CD8-positive, alpha-beta memory T cell (primary cell): ENCODE data around the gene DDAH2. TPM values are rescaled to one million over a fixed set of nuclear protein-coding genes. Genes with fewer than 3 reads are reported as not detected.

Experiments used
- CTCF ChIA-PET: fragments of 350-600 bp; sonication (Branson Sonifier 250); formaldehyde crosslinking; loops from one replicate; lab custom pipeline; 2021; ENCODE audit warnings: antibody characterized with exemption; lab: Charles Lee
- POLR2A ChIA-PET: fragments of 350-600 bp; sonication (Branson Sonifier 250); formaldehyde crosslinking; loops from one replicate; lab custom pipeline; 2021; ENCODE audit warnings: antibody characterized with exemption; lab: Charles Lee
- DNase-seq, 5 donors: peaks; one replicate each; pipeline versions ENCODE4 v3.0.0 to v3.0.0-alpha.2; 2020 to 2022; ENCODE audit warnings: mixed read lengths in 1 of 5
- H3K27ac ChIP-seq: one replicate; pipeline ENCODE4 v1.7.0; 2013; ENCODE audit warnings: low read depth, mild to moderate bottlenecking, low read length, moderate library complexity
- H3K27me3 ChIP-seq: 2 replicates; pipeline ENCODE4 v1.7.0; 2013; ENCODE audit warnings: low read length, mild to moderate bottlenecking; ENCODE audit not compliant: insufficient read depth, poor library complexity, severe bottlenecking
- H3K36me3 ChIP-seq: 2 replicates; pipeline ENCODE4 v1.7.0; 2013; ENCODE audit warnings: mild to moderate bottlenecking, low read length, moderate library complexity; ENCODE audit not compliant: insufficient read depth
- H3K4me1 ChIP-seq: 2 replicates; pipeline ENCODE4 v1.7.0; 2013; ENCODE audit warnings: mild to moderate bottlenecking, low read length, moderate library complexity; ENCODE audit not compliant: insufficient read depth
- H3K4me3 ChIP-seq: 2 replicates; pipeline ENCODE4 v1.7.0; 2013; ENCODE audit warnings: mild to moderate bottlenecking, low read length
- H3K9me3 ChIP-seq: 2 replicates; pipeline ENCODE4 v1.7.0; 2013; ENCODE audit warnings: mild to moderate bottlenecking, low read length
- H3K27ac Mint-ChIP-seq, 8 donors: one replicate each; pipeline ENCODE4 v1.8.0; 2020 to 2021; ENCODE audit warnings: mixed read lengths in 8 of 8, mild to moderate bottlenecking in 6 of 8, inconsistent platforms in 3 of 8, moderate library complexity in 3 of 8
- H3K27me3 Mint-ChIP-seq, 2 donors: one replicate each; pipeline ENCODE4 v1.8.0; 2020 to 2021; ENCODE audit warnings: mixed read lengths in 2 of 2, mild to moderate bottlenecking in 1 of 2, moderate library complexity in 1 of 2
- H3K36me3 Mint-ChIP-seq, 3 donors: one replicate each; pipeline ENCODE4 v1.8.0; 2020 to 2021; ENCODE audit warnings: mixed read lengths in 3 of 3, inconsistent platforms in 1 of 3, mild to moderate bottlenecking in 1 of 3
- H3K4me1 Mint-ChIP-seq, 3 donors: one replicate each; pipeline ENCODE4 v1.8.0; 2020 to 2021; ENCODE audit warnings: mixed read lengths in 3 of 3, inconsistent platforms in 1 of 3, mild to moderate bottlenecking in 1 of 3
- H3K4me3 Mint-ChIP-seq, 7 donors: one replicate each; pipeline ENCODE4 v1.8.0; 2020 to 2021; ENCODE audit warnings: mixed read lengths in 7 of 7, mild to moderate bottlenecking in 6 of 7, moderate library complexity in 4 of 7, inconsistent platforms in 2 of 7
- H3K9me3 Mint-ChIP-seq, 5 donors: one replicate each; pipeline ENCODE4 v1.8.0; 2020 to 2022; ENCODE audit warnings: mixed read lengths in 5 of 5, mild to moderate bottlenecking in 3 of 5, moderate library complexity in 2 of 5, inconsistent platforms in 1 of 5
- polyA plus RNA-seq: library from polyadenylated mRNA; unstranded; fragments of 300-500 nt; fragmentation: Illumina TruSeq; gene quantifications from one replicate; pipeline ENCODE4 v1.2.3, GENCODE V29; 2021
- total RNA-seq, 2 experiments: library from RNA; stranded (reverse); gene quantifications; one replicate each; pipeline ENCODE4 v1.2.3, GENCODE V29; 2021

The DDAH2 gene
- total and polyA plus RNA-seq, 3 experiments from 2014 or later = 4.1 to 26.3 (median 4.9) TPM

GRCh38 chr6:31690231-31691077 is 38.6 kb downstream of the DDAH2 start:
- no peaks in the 10 kb centered on the region for H3K9me3 ChIP-seq
- Mint-ChIP-seq H3K36me3 (peaks cover 0 to 93% (median 12%) of the 10 kb centered on the region in 3 donors), H3K4me3 (no peak overlapping the region), H3K4me1 (no peaks in the 10 kb centered on the region), H3K27me3 (no peaks in the 10 kb centered on the region), H3K27ac (peak overlapping the region in 7 of 8 donors; percentile 14 to 80 (median 54)), H3K9me3 (no peaks in the 10 kb centered on the region)
- POLR2A ChIA-PET = no interaction called here
- H3K4me1 ChIP-seq = peaks cover 9% of the 10 kb centered on the region
- no peaks in the 10 kb centered on the region for H3K27me3 ChIP-seq
- peak overlapping the region; percentile 68 for H3K27ac ChIP-seq
- no peak for DNase-seq
- CTCF ChIA-PET = interaction anchor here (1.4 kb wide), 2 partner anchors 38 to 148 kb away, joined by 3 to 4 read pairs; partner anchors contain the start of gene DDAH2
- H3K36me3 ChIP-seq = peaks cover 72% of the 10 kb centered on the region
- H3K4me3 ChIP-seq = no peak overlapping the region

DNA sequence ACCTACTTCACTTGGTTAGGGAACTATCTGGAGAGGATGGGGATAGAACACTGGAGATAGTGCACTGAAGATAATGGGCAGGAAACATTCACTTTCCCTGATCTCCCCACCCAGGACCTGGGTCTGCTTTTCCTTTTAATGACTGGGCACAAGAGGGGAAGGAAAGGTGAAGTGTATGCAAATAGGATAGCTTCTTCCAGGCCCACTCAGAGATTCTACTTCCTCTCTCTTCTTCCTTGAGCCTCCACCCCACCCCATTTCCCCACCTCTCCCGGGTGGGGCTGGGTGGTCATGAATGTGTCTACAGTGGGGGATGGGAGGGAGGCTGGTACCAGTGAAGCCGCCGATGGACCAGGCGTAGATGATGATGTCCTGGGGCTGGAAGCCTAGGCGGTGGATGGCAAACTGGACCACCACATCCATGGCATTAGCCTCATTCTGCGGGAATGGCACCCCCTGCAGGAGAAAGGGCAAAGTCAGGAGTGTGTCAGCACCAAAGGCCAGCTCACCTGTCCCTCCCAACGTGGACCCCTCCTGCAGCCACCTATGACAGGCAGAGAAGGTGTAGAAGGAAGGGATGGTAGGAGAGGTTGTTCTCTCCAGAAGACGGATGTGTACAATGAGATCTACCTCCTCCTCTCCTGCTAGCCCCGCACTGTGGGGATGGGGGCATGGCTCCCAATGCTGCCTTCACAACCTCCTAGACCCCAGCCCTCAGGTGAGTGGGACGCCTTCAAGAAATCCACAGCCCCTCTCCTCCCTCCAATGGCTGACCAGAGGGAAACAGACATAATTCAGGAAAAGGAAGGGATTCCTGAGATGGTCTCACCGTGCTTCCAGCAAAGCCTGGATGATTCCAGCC is 39.6 kb downstream of the DDAH2 start:
- H3K27ac ChIP-seq = peak overlapping the region; percentile 68
- Mint-ChIP-seq H3K9me3 (no peaks in the 10 kb centered on the region), H3K27me3 (no peaks in the 10 kb centered on the region), H3K36me3 (peaks cover 0 to 87% (median 12%) of the 10 kb centered on the region in 3 donors), H3K4me1 (no peaks in the 10 kb centered on the region), H3K27ac (peak overlapping the region in 5 of 8 donors; percentile 27 to 58 (median 50)), H3K4me3 (no peak overlapping the region)
- no peaks in the 10 kb centered on the region for H3K27me3 ChIP-seq
- no peak overlapping the region for H3K4me3 ChIP-seq
- ChIA-PET POLR2A (no interaction called here), CTCF (interaction anchor here (1.4 kb wide), 1 partner anchor 149 kb away, joined by 4 read pairs; no protein-coding TSS in a partner anchor)
- H3K36me3 ChIP-seq = peaks cover 64% of the 10 kb centered on the region
- no peak for DNase-seq
- H3K9me3 ChIP-seq = no peaks in the 10 kb centered on the region
- H3K4me1 ChIP-seq = peaks cover 9% of the 10 kb centered on the region

DNA sequence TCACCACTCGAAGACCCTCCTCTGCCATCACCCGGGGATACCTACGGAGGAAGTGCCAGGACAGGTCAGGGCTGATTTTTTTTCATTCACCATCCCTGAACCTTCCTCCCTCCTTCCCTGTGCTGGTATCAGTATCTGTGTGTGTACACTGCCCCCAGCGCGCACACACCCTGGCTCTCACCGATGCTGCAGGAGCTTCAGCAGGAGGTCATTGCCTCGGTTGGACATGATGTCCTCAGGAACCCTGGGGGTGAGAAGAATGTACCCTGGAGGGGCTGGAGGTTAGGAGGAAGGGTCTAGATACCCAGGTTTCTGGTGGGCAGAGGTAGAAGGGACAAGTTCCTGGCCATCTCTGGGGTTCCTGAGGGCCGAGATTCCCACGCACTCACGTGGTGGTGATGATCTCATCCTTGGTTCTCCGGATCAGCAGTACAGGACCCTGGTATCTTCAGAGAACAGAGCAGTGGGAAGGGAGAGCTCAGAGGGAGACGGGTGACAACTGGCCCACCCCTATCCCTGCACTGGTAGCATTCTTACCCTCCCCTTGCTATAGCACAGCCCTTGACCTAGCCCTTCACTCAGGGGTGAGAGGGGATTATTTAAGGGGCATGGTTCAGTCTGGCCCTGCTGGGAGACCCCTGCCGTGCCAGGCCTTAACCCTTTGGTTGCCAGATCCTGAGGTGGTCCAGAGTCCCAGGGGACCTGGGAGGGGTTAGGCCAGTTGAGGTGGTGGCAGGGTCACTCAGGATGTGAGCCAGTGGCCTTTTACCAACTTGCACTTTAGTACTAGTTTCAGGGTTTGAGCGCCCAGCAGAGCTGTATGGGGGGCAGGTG is 41.0 kb downstream of the DDAH2 start:
- no peak for DNase-seq
- ChIA-PET CTCF (no interaction called here), POLR2A (no interaction called here)
- Histone ChIP-seq H3K27ac (peak overlapping the region; percentile 12), H3K9me3 (no peaks in the 10 kb centered on the region), H3K36me3 (peaks cover 52% of the 10 kb centered on the region), H3K27me3 (no peaks in the 10 kb centered on the region), H3K4me1 (peaks cover 9% of the 10 kb centered on the region), H3K4me3 (no peak overlapping the region)
- Mint-ChIP-seq H3K4me1 (no peaks in the 10 kb centered on the region), H3K9me3 (no peaks in the 10 kb centered on the region), H3K27ac (peak overlapping the region in 2 of 8 donors; percentile 68 to 75), H3K4me3 (no peak overlapping the region), H3K27me3 (no peaks in the 10 kb centered on the region), H3K36me3 (peaks cover 0 to 78% (median 12%) of the 10 kb centered on the region in 3 donors)

DNA sequence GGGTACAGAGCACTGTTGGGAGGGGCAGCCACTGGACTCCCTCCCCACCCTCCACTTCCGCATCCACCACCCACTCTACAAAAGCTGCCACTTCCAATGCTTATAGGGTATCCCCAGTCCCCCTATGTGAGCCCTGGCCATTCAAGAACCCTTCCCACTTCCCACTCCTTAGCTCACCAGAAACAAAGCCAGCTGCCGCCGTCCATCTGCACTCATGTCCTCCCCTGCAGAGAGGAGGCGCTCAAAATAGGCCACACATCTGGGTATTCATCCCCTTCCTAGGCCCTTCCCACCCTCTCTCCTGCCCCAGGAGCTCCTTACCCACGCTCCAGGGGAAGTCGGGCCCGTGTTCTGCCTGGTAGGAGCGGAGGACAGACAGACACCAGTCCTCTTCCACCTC is 41.8 kb downstream of the DDAH2 start:
- no peak for DNase-seq
- no peak overlapping the region for H3K4me3 ChIP-seq
- no peaks in the 10 kb centered on the region for H3K27me3 ChIP-seq
- Mint-ChIP-seq H3K4me1 (no peaks in the 10 kb centered on the region), H3K4me3 (no peak overlapping the region), H3K27ac (no peak overlapping the region), H3K36me3 (peaks cover 0 to 72% (median 10%) of the 10 kb centered on the region in 3 donors), H3K27me3 (no peaks in the 10 kb centered on the region), H3K9me3 (no peaks in the 10 kb centered on the region)
- H3K27ac ChIP-seq = peak overlapping the region; percentile 16
- ChIA-PET CTCF (no interaction called here), POLR2A (no interaction called here)
- peaks cover 9% of the 10 kb centered on the region for H3K4me1 ChIP-seq
- H3K9me3 ChIP-seq = no peaks in the 10 kb centered on the region
- H3K36me3 ChIP-seq = peaks cover 47% of the 10 kb centered on the region

- no peaks in the 10 kb centered on the region for H3K9me3 ChIP-seq
- Mint-ChIP-seq H3K4me3 (no peak overlapping the region), H3K4me1 (peaks cover 1 to 6% (median 3%) of the 10 kb centered on the region in 3 donors), H3K36me3 (peaks cover 0 to 64% (median 8%) of the 10 kb centered on the region in 3 donors), H3K27me3 (no peaks in the 10 kb centered on the region), H3K9me3 (no peaks in the 10 kb centered on the region), H3K27ac (peak overlapping the region in 4 of 8 donors; percentile 24 to 73 (median 54))
- POLR2A ChIA-PET = no interaction called here
- DNase-seq = no peak
- no peaks in the 10 kb centered on the region for H3K27me3 ChIP-seq
- CTCF ChIA-PET = no interaction called here
- no peak overlapping the region for H3K4me3 ChIP-seq
- H3K4me1 ChIP-seq = peaks cover 11% of the 10 kb centered on the region
- peak overlapping the region; percentile 9 for H3K27ac ChIP-seq
- H3K36me3 ChIP-seq = peaks cover 41% of the 10 kb centered on the region
Measured at GRCh38 chr6:31686483-31686882, 42.6 kb downstream of the DDAH2 start.

DNA sequence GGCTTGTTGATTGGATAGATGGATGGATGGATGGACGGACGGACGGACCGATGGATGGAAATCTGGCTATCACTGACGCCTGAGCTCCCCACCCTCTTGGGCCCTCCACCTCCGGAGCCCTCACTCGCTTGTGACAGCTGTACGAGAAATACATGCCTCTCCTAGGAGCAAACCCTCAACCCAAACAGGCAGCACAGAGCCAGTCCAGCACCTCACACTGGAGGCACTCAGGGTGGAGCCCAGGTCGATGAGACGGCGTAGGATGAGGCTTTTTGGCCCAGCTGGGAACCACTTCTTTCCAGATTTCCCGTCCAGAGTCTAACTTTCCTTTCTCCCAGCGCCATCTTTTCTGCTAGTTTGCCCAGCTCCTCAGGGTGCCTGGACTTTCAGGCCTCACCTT is 45.5 kb downstream of the DDAH2 start:
- Histone ChIP-seq H3K36me3 (peaks cover 24% of the 10 kb centered on the region), H3K9me3 (no peaks in the 10 kb centered on the region), H3K27me3 (no peaks in the 10 kb centered on the region), H3K4me1 (peaks cover 10% of the 10 kb centered on the region), H3K4me3 (no peak overlapping the region), H3K27ac (no peak overlapping the region)
- ChIA-PET POLR2A (interaction anchor here (0.5 kb wide), 1 partner anchor 9 kb away, joined by 3 read pairs; no protein-coding TSS in a partner anchor), CTCF (interaction anchor here (1.0 to 1.5 kb wide), 4 partner anchors 14 to 180 kb away, joined by 3 to 4 read pairs (median 3); partner anchors contain the start of genes LY6G5B and MPIG6B)
- Mint-ChIP-seq H3K27me3 (no peaks in the 10 kb centered on the region), H3K36me3 (peaks cover 0 to 35% (median 8%) of the 10 kb centered on the region in 3 donors), H3K4me1 (peaks cover 16 to 21% (median 16%) of the 10 kb centered on the region in 3 donors), H3K27ac (peak overlapping the region in 4 of 8 donors; percentile 20 to 90 (median 54)), H3K9me3 (no peaks in the 10 kb centered on the region), H3K4me3 (peak overlapping the region in 2 of 7 donors; percentile 28 to 52)
- DNase-seq = no peak

- Mint-ChIP-seq H3K9me3 (no peaks in the 10 kb centered on the region), H3K27me3 (no peaks in the 10 kb centered on the region), H3K4me1 (peaks cover 16 to 21% (median 16%) of the 10 kb centered on the region in 3 donors), H3K4me3 (peak overlapping the region; percentile 80 to 97 (median 87)), H3K27ac (peak overlapping the region; percentile 32 to 92 (median 81)), H3K36me3 (peaks cover 0 to 12% (median 6%) of the 10 kb centered on the region in 3 donors)
- peak overlapping the region; percentile 28 for H3K27ac ChIP-seq
- peak in 4 of 5 donors; percentile 19 to 37 (median 22) for DNase-seq
- H3K9me3 ChIP-seq = no peaks in the 10 kb centered on the region
- peak overlapping the region; percentile 66 for H3K4me3 ChIP-seq
- ChIA-PET CTCF (interaction anchor here (0.7 to 1.9 kb wide), 7 partner anchors 18 to 366 kb away, joined by 3 to 12 read pairs (median 3); partner anchors contain the start of gene ABHD16A), POLR2A (interaction anchor here (0.8 to 1.2 kb wide), 2 partner anchors 148 to 150 kb away, joined by 3 read pairs; no protein-coding TSS in a partner anchor)
- H3K27me3 ChIP-seq = no peaks in the 10 kb centered on the region
- H3K4me1 ChIP-seq = peaks cover 10% of the 10 kb centered on the region
- H3K36me3 ChIP-seq = peaks cover 4% of the 10 kb centered on the region
Measured at GRCh38 chr6:31681135-31681671, 47.9 kb downstream of the DDAH2 start.
